ENCODE measurements around the gene PFN3. TPM values are rescaled to one million over a fixed set of nuclear protein-coding genes. Genes with fewer than 3 reads are reported as not detected.

PFN3 gene
- total and polyA plus RNA-seq, 2 of the 13 experiments (the other 11 are each of a cell fraction or from before 2014, with no cell fraction given) = not detected

DNA sequence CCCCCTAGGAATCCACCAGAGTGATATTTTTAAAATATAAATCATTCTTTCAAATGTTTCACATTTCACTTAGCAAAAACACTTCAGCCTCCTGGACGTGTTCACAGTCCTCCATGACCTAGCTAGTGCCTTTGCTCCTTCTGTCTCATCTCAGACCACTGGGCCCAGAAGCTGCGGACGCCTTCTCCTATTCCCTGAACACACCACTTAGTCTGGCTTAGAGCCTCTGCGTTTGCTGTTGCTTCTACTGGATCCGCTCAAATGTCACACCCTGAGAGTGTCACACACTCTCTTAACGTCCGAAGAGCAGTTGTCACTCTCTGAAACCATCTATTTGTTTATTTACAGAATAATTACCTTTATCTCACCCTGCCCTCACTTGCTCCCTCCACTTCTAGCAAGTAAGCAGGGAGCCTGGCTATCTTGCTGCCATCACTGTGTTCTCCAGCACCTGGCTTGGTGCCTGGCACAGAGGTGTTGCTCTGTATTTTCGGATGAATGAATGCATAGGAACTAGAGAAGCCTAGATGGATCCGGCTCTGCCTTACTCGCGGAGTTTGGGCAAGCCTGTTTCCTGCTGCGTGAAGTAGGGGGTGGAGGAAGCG, 24.8 kb upstream of the PFN3 start (continued):
- TF ChIP-seq TBX3 (IDR thresholded peaks at IDR 0.05; ENCODE audit: borderline replicate concordance) = no peak
- TF ChIP-seq, protein P1, sequence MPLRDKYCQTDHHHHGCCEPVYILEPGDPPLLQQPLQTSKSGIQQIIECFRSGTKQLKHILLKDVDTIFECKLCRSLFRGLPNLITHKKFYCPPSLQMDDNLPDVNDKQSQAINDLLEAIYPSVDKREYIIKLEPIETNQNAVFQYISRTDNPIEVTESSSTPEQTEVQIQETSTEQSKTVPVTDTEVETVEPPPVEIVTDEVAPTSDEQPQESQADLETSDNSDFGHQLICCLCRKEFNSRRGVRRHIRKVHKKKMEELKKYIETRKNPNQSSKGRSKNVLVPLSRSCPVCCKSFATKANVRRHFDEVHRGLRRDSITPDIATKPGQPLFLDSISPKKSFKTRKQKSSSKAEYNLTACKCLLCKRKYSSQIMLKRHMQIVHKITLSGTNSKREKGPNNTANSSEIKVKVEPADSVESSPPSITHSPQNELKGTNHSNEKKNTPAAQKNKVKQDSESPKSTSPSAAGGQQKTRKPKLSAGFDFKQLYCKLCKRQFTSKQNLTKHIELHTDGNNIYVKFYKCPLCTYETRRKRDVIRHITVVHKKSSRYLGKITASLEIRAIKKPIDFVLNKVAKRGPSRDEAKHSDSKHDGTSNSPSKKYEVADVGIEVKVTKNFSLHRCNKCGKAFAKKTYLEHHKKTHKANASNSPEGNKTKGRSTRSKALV (CRISPR knock-in tag; IDR thresholded peaks at IDR 0.05) = no peak
- TF ChIP-seq ZNF572 (CRISPR knock-in tag; IDR thresholded peaks at IDR 0.05) = 0 out of 2 replicates have a peak, but pooled peaks have one; percentile 51
- no peak for TF ChIP-seq ZNF24 (IDR thresholded peaks at IDR 0.05)
- no peak for TF ChIP-seq NFRKB (IDR thresholded peaks at IDR 0.05)
- TF ChIP-seq, protein P2, sequence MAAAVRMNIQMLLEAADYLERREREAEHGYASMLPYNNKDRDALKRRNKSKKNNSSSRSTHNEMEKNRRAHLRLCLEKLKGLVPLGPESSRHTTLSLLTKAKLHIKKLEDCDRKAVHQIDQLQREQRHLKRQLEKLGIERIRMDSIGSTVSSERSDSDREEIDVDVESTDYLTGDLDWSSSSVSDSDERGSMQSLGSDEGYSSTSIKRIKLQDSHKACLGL (CRISPR knock-in tag; IDR thresholded peaks at IDR 0.05) = 0 out of 2 replicates have a peak, but pooled peaks have one; percentile 36
- peak; percentile 74; the same call in 1 of the 2 replicates for TF ChIP-seq SSRP1 (CRISPR knock-in tag; IDR thresholded peaks at IDR 0.05)
- 0 out of 2 replicates have a peak, but pooled peaks have one; percentile 22 for TF ChIP-seq HOXA9 (CRISPR knock-in tag; IDR thresholded peaks at IDR 0.05; ENCODE audit: borderline replicate concordance)
- no peak for TF ChIP-seq ZNF264 (CRISPR knock-in tag; IDR thresholded peaks at IDR 0.05)
- TF ChIP-seq, protein P3, sequence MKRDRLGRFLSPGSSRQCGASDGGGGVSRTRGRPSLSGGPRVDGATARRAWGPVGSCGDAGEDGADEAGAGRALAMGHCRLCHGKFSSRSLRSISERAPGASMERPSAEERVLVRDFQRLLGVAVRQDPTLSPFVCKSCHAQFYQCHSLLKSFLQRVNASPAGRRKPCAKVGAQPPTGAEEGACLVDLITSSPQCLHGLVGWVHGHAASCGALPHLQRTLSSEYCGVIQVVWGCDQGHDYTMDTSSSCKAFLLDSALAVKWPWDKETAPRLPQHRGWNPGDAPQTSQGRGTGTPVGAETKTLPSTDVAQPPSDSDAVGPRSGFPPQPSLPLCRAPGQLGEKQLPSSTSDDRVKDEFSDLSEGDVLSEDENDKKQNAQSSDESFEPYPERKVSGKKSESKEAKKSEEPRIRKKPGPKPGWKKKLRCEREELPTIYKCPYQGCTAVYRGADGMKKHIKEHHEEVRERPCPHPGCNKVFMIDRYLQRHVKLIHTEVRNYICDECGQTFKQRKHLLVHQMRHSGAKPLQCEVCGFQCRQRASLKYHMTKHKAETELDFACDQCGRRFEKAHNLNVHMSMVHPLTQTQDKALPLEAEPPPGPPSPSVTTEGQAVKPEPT (CRISPR knock-in tag; IDR thresholded peaks at IDR 0.05; ENCODE audit: low read depth) = 0 out of 2 replicates have a peak, but pooled peaks have one; percentile 3
- peak; percentile 30; the same call in 1 of the 2 replicates for TF ChIP-seq HIVEP1 (CRISPR knock-in tag; IDR thresholded peaks at IDR 0.05)
- TF ChIP-seq ZBTB38 (CRISPR knock-in tag; IDR thresholded peaks at IDR 0.05) = 0 out of 2 replicates have a peak, but pooled peaks have one; percentile 36
- TF ChIP-seq, protein P4, sequence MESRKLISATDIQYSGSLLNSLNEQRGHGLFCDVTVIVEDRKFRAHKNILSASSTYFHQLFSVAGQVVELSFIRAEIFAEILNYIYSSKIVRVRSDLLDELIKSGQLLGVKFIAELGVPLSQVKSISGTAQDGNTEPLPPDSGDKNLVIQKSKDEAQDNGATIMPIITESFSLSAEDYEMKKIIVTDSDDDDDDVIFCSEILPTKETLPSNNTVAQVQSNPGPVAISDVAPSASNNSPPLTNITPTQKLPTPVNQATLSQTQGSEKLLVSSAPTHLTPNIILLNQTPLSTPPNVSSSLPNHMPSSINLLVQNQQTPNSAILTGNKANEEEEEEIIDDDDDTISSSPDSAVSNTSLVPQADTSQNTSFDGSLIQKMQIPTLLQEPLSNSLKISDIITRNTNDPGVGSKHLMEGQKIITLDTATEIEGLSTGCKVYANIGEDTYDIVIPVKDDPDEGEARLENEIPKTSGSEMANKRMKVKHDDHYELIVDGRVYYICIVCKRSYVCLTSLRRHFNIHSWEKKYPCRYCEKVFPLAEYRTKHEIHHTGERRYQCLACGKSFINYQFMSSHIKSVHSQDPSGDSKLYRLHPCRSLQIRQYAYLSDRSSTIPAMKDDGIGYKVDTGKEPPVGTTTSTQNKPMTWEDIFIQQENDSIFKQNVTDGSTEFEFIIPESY (CRISPR knock-in tag; IDR thresholded peaks at IDR 0.05) = no peak
- TF ChIP-seq ZNF530 (CRISPR knock-in tag; IDR thresholded peaks at IDR 0.05; ENCODE audit: low read depth) = no peak
- TF ChIP-seq, protein P5, sequence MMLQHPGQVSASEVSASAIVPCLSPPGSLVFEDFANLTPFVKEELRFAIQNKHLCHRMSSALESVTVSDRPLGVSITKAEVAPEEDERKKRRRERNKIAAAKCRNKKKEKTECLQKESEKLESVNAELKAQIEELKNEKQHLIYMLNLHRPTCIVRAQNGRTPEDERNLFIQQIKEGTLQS (CRISPR knock-in tag; IDR thresholded peaks at IDR 0.05) = 0 out of 2 replicates have a peak, but pooled peaks have one; percentile 2
- TF ChIP-seq NFATC3 (CRISPR knock-in tag; IDR thresholded peaks at IDR 0.05) = 0 out of 2 replicates have a peak, but pooled peaks have one; percentile 3
- no peak for TF ChIP-seq ISX (CRISPR knock-in tag; conservative IDR thresholded peaks at IDR 0.05)
- TF ChIP-seq ZNF619 (CRISPR knock-in tag; IDR thresholded peaks at IDR 0.05) = 0 out of 2 replicates have a peak, but pooled peaks have one; percentile 32

Measured in HepG2 (cell line).